GM20431 (cell line): Measurements from ENCODE around the gene GAPT.

Experiments used
- in situ Hi-C: fragments of 300-500 bp; cut with MseI, MboI; formaldehyde crosslinking; loops from one replicate; pipeline ENCODE4 v1.15.0; 2020; ENCODE audit warnings: low sequenced_read_pairs; ENCODE audit not compliant: unreplicated experiment

The GAPT gene

GRCh38 chr5:58491216-58491892 is at the start of gene GAPT:
GAPT (plus strand) TSS chr5:58491435; CDS start chr5:58494537, 3,102 bp downstream.
- in situ Hi-C loops: no loop called here

DNA sequence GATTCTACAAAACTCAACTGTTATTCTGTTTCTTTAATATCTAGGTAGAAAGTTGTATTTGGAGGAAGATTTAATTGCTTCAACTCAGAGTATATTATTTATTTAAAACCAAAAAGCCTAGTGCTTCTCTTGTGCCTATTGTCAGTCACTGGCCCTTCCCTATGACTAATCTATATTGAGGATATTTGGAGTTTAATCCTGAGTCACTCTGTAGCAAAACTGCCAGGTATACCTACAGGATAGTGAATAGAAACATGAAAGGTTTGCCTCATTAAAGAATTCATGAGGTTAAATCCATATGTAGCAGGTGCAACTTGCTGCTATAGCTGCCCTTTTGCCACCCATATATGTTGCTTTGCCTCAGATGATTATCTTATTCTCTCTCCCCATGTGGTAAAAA is 46.4 kb upstream of the GAPT start:
- in situ Hi-C loops: no loop called here

DNA sequence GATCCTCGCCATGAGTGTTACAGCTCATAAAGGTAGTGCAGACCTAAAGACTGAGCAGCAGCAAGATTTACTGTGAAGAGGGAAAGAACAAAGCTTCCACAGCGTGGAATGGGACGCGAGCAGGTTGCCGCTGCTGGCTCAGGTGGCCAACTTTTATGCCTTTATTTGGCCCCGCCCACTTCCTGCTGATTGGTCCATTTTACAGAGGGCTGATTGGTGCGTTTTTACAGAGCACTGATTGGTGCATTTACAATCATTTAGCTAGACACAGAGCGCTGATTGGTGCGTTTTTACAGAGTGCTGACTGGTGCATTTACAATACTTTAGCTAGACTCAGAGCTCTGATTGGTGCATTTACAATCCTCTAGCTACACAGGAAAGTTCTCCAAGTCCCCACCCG is 45.2 kb upstream of the GAPT start:
- in situ Hi-C loops: no loop called here

GRCh38 chr5:58447226-58447625 is 44.0 kb upstream of the GAPT start:
- in situ Hi-C loops: no loop called here

DNA sequence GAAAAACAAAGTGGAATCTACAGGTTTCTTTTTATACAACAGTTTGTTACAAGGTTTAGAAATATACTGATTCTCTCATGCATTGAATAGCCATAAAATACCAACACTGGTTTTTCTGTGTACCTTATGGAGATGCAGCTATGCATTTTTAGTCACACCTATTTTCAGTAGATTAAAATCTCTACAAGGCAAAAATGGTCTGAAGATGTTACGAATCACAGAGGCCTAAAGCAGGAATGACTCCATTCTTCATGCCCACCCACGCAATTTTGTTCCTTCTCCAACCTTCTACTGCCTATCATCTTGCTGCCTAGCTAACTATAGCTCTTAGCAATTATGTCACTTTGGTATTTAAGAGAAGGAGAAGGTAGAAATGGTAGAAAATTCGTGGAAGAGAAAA is 41.2 kb upstream of the GAPT start:
- in situ Hi-C loops: loop anchor here (25.0 kb wide), 3 partner anchors 663 to 1138 kb away; no protein-coding TSS in a partner anchor

GRCh38 chr5:58450811-58451629 is 40.2 kb upstream of the GAPT start:
- in situ Hi-C loops: loop anchor here (25.0 kb wide), 3 partner anchors 664 to 1139 kb away; no protein-coding TSS in a partner anchor

GRCh38 chr5:58451732-58452565 is 39.3 kb upstream of the GAPT start:
- in situ Hi-C loops: loop anchor here (25.0 kb wide), 3 partner anchors 665 to 1140 kb away; no protein-coding TSS in a partner anchor

GRCh38 chr5:58452566-58453258 is 38.5 kb upstream of the GAPT start:
- in situ Hi-C loops: loop anchor here (25.0 kb wide), 3 partner anchors 665 to 1140 kb away; no protein-coding TSS in a partner anchor

- in situ Hi-C loops: loop anchor here (25.0 kb wide), 3 partner anchors 666 to 1141 kb away; no protein-coding TSS in a partner anchor
Observed at GRCh38 chr5:58453306-58453705, 37.9 kb upstream of the GAPT start.

DNA sequence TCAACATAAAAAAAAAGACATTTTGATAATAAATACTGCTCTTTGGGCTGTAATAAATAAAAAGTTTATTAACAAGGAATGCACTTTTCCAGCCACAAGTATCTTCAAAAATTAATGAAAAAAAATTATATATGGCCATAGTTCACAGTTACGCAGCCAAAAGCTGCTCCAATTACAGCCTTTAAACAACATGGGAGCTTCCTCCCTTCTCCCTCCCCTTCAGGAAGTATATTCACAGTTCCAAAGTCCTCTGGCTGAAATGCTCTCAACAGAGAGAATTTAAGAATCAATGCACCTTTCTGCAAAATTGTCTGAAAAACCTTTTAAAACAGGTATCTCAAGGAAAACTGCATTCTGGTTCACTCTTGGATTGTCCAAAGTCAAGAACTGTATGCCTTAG is 37.2 kb upstream of the GAPT start:
- in situ Hi-C loops: loop anchor here (25.0 kb wide), 3 partner anchors 667 to 1142 kb away; no protein-coding TSS in a partner anchor

DNA sequence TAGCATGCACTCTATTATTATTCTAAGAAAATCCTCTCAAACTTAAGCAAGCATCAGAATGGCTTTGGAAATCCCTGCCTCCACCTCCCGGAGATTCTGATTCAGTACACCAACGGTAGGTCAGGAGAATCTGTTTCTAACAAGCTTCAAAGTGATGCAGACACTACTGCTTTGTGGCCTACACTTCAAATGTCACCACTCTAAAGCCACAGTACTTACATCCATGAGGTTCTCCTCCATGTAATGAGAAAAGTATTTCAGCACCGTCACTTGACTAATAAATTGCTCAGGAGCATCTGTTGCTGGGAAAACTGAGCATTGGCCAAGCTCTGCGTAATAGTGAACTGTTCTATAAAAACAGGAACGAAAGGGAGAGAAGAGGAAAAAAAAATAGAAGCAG is 36.2 kb upstream of the GAPT start:
- in situ Hi-C loops: loop anchor here (25.0 kb wide), 3 partner anchors 668 to 1143 kb away; no protein-coding TSS in a partner anchor

DNA sequence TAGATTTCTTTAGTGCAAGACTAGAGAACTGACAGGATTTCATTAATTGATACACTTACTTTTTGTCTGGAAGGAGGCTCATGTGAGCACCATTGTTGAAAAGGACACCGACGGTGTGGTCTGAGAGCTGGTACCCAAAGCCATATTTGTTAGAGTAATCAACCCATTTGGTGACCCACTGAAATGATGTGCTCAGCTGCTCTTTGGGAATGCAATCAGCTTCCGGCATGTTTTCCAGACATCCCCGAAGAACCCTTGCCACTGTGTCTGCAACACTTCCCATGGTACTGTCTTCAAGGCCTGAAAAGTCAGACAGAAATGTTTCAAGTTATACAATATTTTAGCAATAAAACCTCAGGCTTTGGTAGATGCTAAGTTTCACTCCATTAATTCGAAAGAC is 35.8 kb upstream of the GAPT start:
- in situ Hi-C loops: loop anchor here (25.0 kb wide), 3 partner anchors 668 to 1143 kb away; no protein-coding TSS in a partner anchor

DNA sequence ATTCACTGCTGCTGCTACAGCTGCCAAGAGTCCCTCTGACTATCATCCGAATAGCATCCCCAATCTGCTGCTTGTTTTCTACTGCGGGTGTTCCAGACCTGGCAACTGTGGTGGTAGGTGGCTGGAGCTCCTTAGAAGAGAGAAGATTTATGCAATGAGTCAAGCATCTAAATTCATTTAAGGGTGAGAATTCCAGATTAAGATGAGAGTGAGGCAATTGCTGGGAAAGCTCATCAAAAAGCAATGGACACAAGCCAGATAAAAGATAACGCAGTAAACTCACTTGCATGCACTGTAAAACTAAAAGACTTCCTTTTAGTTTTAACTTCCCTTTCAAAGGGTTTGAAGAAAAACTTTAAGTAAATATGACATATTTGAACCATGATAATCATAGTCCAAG is 35.2 kb upstream of the GAPT start:
- in situ Hi-C loops: loop anchor here (25.0 kb wide), 3 partner anchors 669 to 1144 kb away; no protein-coding TSS in a partner anchor

- in situ Hi-C loops: loop anchor here (25.0 kb wide), 3 partner anchors 669 to 1144 kb away; no protein-coding TSS in a partner anchor
Observed at GRCh38 chr5:58456486-58456885, 34.7 kb upstream of the GAPT start.

DNA sequence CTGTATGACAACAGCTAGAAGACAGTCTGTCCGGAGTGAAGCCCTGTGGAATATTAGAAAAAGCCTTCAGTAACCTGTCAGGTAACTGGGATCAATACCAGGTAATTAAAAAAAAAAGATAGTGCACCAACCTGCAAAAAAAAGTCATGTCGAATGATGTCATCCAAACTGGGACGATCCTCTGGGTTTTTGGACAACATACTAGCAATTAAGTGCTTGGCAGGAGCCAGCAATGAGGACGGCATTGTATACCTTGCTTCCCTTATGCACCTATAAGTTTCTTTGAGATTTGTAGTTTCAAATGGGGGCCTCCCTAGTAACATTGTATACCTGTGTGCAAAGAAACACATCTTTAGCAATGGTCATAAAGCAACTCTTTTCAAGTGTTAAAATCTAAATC is 34.2 kb upstream of the GAPT start:
- in situ Hi-C loops: loop anchor here (25.0 kb wide), 3 partner anchors 670 to 1145 kb away; no protein-coding TSS in a partner anchor

DNA sequence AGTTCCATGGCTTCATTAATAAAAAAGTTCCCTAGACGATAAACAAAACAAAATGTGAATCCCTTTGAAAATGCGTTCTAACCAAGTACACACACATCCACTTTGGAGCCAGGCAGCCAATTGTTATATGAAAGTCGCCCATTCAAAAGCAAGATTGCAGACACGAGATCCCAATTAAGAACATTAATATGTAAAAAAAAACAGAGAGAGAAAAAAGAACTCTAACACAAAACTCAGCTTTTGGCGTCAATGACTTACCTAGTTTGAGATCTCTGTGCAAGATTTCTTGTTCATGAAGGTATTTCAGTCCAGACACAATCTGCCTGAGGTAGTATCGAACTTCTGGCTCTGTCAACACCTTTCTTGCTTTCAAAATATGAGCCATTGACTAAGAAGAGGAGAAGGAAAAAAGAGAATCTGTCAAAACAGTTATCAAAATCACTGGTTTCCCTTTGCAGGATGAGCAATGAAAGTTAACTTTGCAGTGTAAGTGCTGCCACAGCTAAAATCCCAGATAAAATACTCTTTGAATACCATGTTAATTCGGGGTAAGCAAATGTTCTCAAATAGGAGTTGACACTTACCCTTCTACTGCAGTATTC is 33.0 kb upstream of the GAPT start:
- in situ Hi-C loops: loop anchor here (25.0 kb wide), 3 partner anchors 671 to 1146 kb away; no protein-coding TSS in a partner anchor

- in situ Hi-C loops: loop anchor here (25.0 kb wide), 3 partner anchors 671 to 1146 kb away; no protein-coding TSS in a partner anchor
Observed at GRCh38 chr5:58458743-58459145, 32.5 kb upstream of the GAPT start.

GRCh38 chr5:58459146-58460001 is 31.9 kb upstream of the GAPT start:
- in situ Hi-C loops: loop anchor here (25.0 kb wide), 3 partner anchors 672 to 1147 kb away; no protein-coding TSS in a partner anchor
